Activated CD8-positive, alpha-beta memory T cell treated with anti-CD3 and anti-CD28 coated beads for 36 hours (primary cell): Measurements from ENCODE around the gene POT1. TPM values are rescaled to one million over a fixed set of nuclear protein-coding genes. Genes with fewer than 3 reads are reported as not detected.

Experiments
- CTCF ChIA-PET: fragments of 350-600 bp; sonication (Branson Sonifier 250); formaldehyde crosslinking; loops from one replicate; lab custom pipeline; 2021; ENCODE audit warnings: antibody characterized with exemption; lab: Charles Lee
- POLR2A ChIA-PET: fragments of 350-600 bp; sonication (Branson Sonifier 250); formaldehyde crosslinking; loops from one replicate; lab custom pipeline; 2021; ENCODE audit warnings: antibody characterized with exemption; lab: Charles Lee
- total RNA-seq, 2 experiments: library from RNA; stranded (reverse); gene quantifications; one replicate each; pipeline ENCODE4 v1.2.3, GENCODE V29; 2021

Gene POT1
- total RNA-seq, 2 experiments from 2014 or later, result 32.5 to 38.1 TPM

GRCh38 chr7:124818807-124819206 is 110.8 kb downstream of the POT1 start:
- ChIA-PET CTCF (no interaction called here), POLR2A (no interaction called here)

GRCh38 chr7:124813994-124814798 is 115.4 kb downstream of the POT1 start:
- ChIA-PET POLR2A (no interaction called here), CTCF (interaction anchor here (1.1 kb wide), 1 partner anchor 13 kb away, joined by 3 read pairs; no protein-coding TSS in a partner anchor)

GRCh38 chr7:124812764-124813163 is 116.9 kb downstream of the POT1 start:
- POLR2A ChIA-PET, result no interaction called here

GRCh38 chr7:124811341-124811740 is 118.3 kb downstream of the POT1 start:
- POLR2A ChIA-PET, result no interaction called here
- CTCF ChIA-PET, result no interaction called here

More at GRCh38 chr7:124812764-124813163, 116.9 kb downstream of the POT1 start:
- CTCF ChIA-PET, result no interaction called here

- CTCF ChIA-PET, result no interaction called here
- POLR2A ChIA-PET, result no interaction called here
Observed at GRCh38 chr7:124810605-124811004, 119.0 kb downstream of the POT1 start.

- POLR2A ChIA-PET, result no interaction called here
- CTCF ChIA-PET, result no interaction called here
Observed at GRCh38 chr7:124808206-124808605, 121.4 kb downstream of the POT1 start.

GRCh38 chr7:124801330-124801895 is 128.2 kb downstream of the POT1 start:
- POLR2A ChIA-PET, result no interaction called here
- CTCF ChIA-PET, result interaction anchor here (0.8 kb wide), 1 partner anchor 13 kb away, joined by 3 read pairs; no protein-coding TSS in a partner anchor

GRCh38 chr7:124800386-124800785 is 129.2 kb downstream of the POT1 start:
- POLR2A ChIA-PET, result no interaction called here
- CTCF ChIA-PET, result no interaction called here

GRCh38 chr7:124799448-124799847 is 130.2 kb downstream of the POT1 start:
- CTCF ChIA-PET, result no interaction called here
- POLR2A ChIA-PET, result no interaction called here

- ChIA-PET POLR2A (no interaction called here), CTCF (no interaction called here)
Observed at GRCh38 chr7:124796771-124797170, 132.9 kb downstream of the POT1 start.

- CTCF ChIA-PET, result no interaction called here
- POLR2A ChIA-PET, result no interaction called here
Observed at GRCh38 chr7:124792696-124793095, 136.9 kb downstream of the POT1 start.

- ChIA-PET POLR2A (no interaction called here), CTCF (no interaction called here)
Observed at GRCh38 chr7:124792002-124792401, 137.6 kb downstream of the POT1 start.

- POLR2A ChIA-PET, result no interaction called here
- CTCF ChIA-PET, result no interaction called here
Observed at GRCh38 chr7:124791426-124791825, 138.2 kb downstream of the POT1 start.

GRCh38 chr7:124790645-124791044 is 139.0 kb downstream of the POT1 start:
- ChIA-PET CTCF (no interaction called here), POLR2A (no interaction called here)

- ChIA-PET CTCF (no interaction called here), POLR2A (no interaction called here)
Observed at GRCh38 chr7:124785994-124786393, 143.6 kb downstream of the POT1 start.

GRCh38 chr7:124784879-124785818 is 144.5 kb downstream of the POT1 start:
- POLR2A ChIA-PET, result no interaction called here
- CTCF ChIA-PET, result no interaction called here

GRCh38 chr7:124783271-124783670 is 146.4 kb downstream of the POT1 start:
- ChIA-PET POLR2A (no interaction called here), CTCF (no interaction called here)

GRCh38 chr7:124781907-124782734 is 147.5 kb downstream of the POT1 start:
- POLR2A ChIA-PET, result no interaction called here
- CTCF ChIA-PET, result no interaction called here

GRCh38 chr7:124781418-124781817 is 148.2 kb downstream of the POT1 start:
- POLR2A ChIA-PET, result no interaction called here
- CTCF ChIA-PET, result no interaction called here
